Testis (tissue), 3 donors: Measurements from ENCODE around the gene KDELR3. TPM values are rescaled to one million over a fixed set of nuclear protein-coding genes. Genes with fewer than 3 reads are reported as not detected.

ENCODE experiments used
- DNase-seq: peaks from one replicate; pipeline ENCODE4 v3.0.0-alpha.2; 2019
- H3K27ac ChIP-seq, 2 donors: fragments of 200-600 bp; sonication (generic); one replicate each; pipeline ENCODE4 v1.5.1; 2019
- H3K27me3 ChIP-seq: fragments of 200-600 bp; sonication (generic); one replicate; pipeline ENCODE4 v1.5.1; 2019
- H3K36me3 ChIP-seq: fragments of 200-600 bp; sonication (generic); one replicate; pipeline ENCODE4 v1.5.1; 2017; ENCODE audit warnings: low read depth; ENCODE audit errors: missing control alignments
- H3K4me1 ChIP-seq: fragments of 200-600 bp; sonication (generic); one replicate; pipeline ENCODE4 v1.5.1; 2019
- H3K4me3 ChIP-seq, 2 donors: fragments of 200-600 bp; sonication (generic); one replicate each; pipeline ENCODE4 v1.5.1; 2017 to 2019
- H3K9me3 ChIP-seq: fragments of 200-600 bp; sonication (generic); one replicate; pipeline ENCODE4 v1.5.1; 2017
- CTCF ChIP-seq, 3 experiments: fragments of 450-650 bp in 2 of 3; fragments of 200-600 bp in 1 of 3; sonication (generic) in 1 of 3; IDR thresholded peaks; one replicate each; pipeline ENCODE4 v1.5.1; 2016 to 2019; ENCODE audit warnings: antibody characterized with exemption in 3 of 3, mild to moderate bottlenecking in 2 of 3, moderate library complexity in 1 of 3
- POLR2A ChIP-seq: fragments of 450-650 bp; IDR thresholded peaks from one replicate; pipeline ENCODE4 v1.6.1; 2017; ENCODE audit warnings: antibody characterized with exemption, mild to moderate bottlenecking, moderate library complexity
- WGBS, 2 donors: methylation state at CpG; one replicate each; pipeline ENCODE4 v1.1.5; 2018; 5-methylcytosine and 5-hydroxymethylcytosine counted together
- intact Hi-C: fragments of 100-400 bp; cut with DNase I; formaldehyde crosslinking; loops from one replicate; pipeline ENCODE4 v1.15.1; 2023; ENCODE audit warnings: low total_unique reads
- polyA plus RNA-seq: library from polyadenylated mRNA; stranded (reverse); fragments of 350-450 nt; fragmentation: Illumina TruSeq; extraction: RNeasy Lipid Tissue Mini Kit (QIAGEN cat#74804); gene quantifications from one replicate; pipeline ENCODE4 v1.2.3, GENCODE V29; 2014; ENCODE audit warnings: low read depth, low replicate concordance; ENCODE audit not compliant: insufficient read depth
- total RNA-seq, 2 donors: library from RNA; depleted of rRNA; stranded (reverse); fragments of >200 nt; gene quantifications; one replicate each; pipeline ENCODE4 v1.2.3, GENCODE V29; 2016

KDELR3 gene
- total and polyA plus RNA-seq, 3 donors from 2014 or later = 6.7 to 10.4 (median 8.6) TPM

- intact Hi-C loops = no loop called here
- DNase-seq = no peak
- Histone ChIP-seq H3K36me3 (no peaks in the 10 kb centered on the region), H3K27ac (peak overlapping the region in 1 of 2 donors; percentile 0), H3K4me3 (no peak overlapping the region), H3K9me3 (no peaks in the 10 kb centered on the region), H3K27me3 (no peaks in the 10 kb centered on the region), H3K4me1 (peaks cover 24% of the 10 kb centered on the region)
- 71 to 81% methylated on average over 10 of the region's 10 CpGs for WGBS, 2 donors
- TF ChIP-seq CTCF (IDR thresholded peaks at IDR 0.05) (no peak), POLR2A (no peak)
These were observed 34.1 kb downstream of the KDELR3 start for GRCh38 chr22:38501797-38502672.

- H3K27me3 ChIP-seq = no peaks in the 10 kb centered on the region
- no peaks in the 10 kb centered on the region for H3K36me3 ChIP-seq
- H3K4me3 ChIP-seq = no peak overlapping the region
- 33 to 47% methylated on average over 4 of the region's 4 CpGs for WGBS, 2 donors
- no peak for DNase-seq
- intact Hi-C loops = no loop called here
- TF ChIP-seq POLR2A = no peak
- no peak for TF ChIP-seq CTCF (IDR thresholded peaks at IDR 0.05)
- H3K9me3 ChIP-seq = no peaks in the 10 kb centered on the region
- H3K4me1 ChIP-seq = peaks cover 26% of the 10 kb centered on the region
- no peak overlapping the region for H3K27ac ChIP-seq
These were observed 35.1 kb downstream of the KDELR3 start for GRCh38 chr22:38503021-38503420.

GRCh38 chr22:38504731-38505540 lies 37.0 kb downstream of the KDELR3 start:
- Histone ChIP-seq H3K27ac (peak overlapping the region; percentile 100), H3K4me3 (peak overlapping the region; percentile 88 to 98), H3K9me3 (no peaks in the 10 kb centered on the region), H3K4me1 (peaks cover 26% of the 10 kb centered on the region), H3K27me3 (no peaks in the 10 kb centered on the region), H3K36me3 (no peaks in the 10 kb centered on the region)
- intact Hi-C loops = no loop called here
- TF ChIP-seq CTCF (IDR thresholded peaks at IDR 0.05) (no peak), POLR2A (no peak)
- DNase-seq = peak; percentile 71
- WGBS, 2 donors = 0 to 1% methylated on average over 32 to 35 of the region's 35 CpGs

- no peak for TF ChIP-seq POLR2A
- no peak for TF ChIP-seq CTCF (IDR thresholded peaks at IDR 0.05)
- DNase-seq = peak; percentile 76
- no peaks in the 10 kb centered on the region for H3K27me3 ChIP-seq
- H3K4me3 ChIP-seq = peak overlapping the region; percentile 88 to 98
- intact Hi-C loops = no loop called here
- H3K36me3 ChIP-seq = no peaks in the 10 kb centered on the region
- H3K9me3 ChIP-seq = no peaks in the 10 kb centered on the region
- 1% methylated on average over 31 to 64 of the region's 69 CpGs for WGBS, 2 donors
- peaks cover 26% of the 10 kb centered on the region for H3K4me1 ChIP-seq
- H3K27ac ChIP-seq = peak overlapping the region; percentile 100
These were observed 37.7 kb downstream of the KDELR3 start for GRCh38 chr22:38505541-38506117.
